K562 (cell line): Measurements from ENCODE around the gene WNK2.

ENCODE experiments used
- ETV6 ChIP-seq, 3 experiments: fragments of 150-350 bp in 1 of 3; sonication (generic) in 1 of 3; formaldehyde crosslinking in 1 of 3; IDR thresholded peaks; 2 replicates each; pipeline versions ENCODE4 v1.6.1 to v1.8.0; 2014 to 2022; ENCODE audit warnings: borderline replicate concordance in 2 of 3, low read depth in 2 of 3, antibody characterized with exemption in 1 of 3, low read length in 1 of 3, mild to moderate bottlenecking in 1 of 3, missing genetic modification reagents in 1 of 3
- IRF1 ChIP-seq: sonication (generic); formaldehyde crosslinking; IDR thresholded peaks from 2 replicates; pipeline ENCODE4 v1.8.0; 2022; ENCODE audit warnings: missing genetic modification reagents, mild to moderate bottlenecking, borderline replicate concordance
- KDM1A ChIP-seq, 2 experiments: fragments of 450-650 bp; IDR thresholded peaks; 2 replicates each; pipeline ENCODE4 v1.6.1; 2016; ENCODE audit warnings: mild to moderate bottlenecking in 2 of 2
- MED1 ChIP-seq: sonication (generic); formaldehyde crosslinking; IDR thresholded peaks from 2 replicates; pipeline ENCODE4 v1.8.1; 2023; ENCODE audit warnings: missing genetic modification reagents, borderline replicate concordance
- MYNN ChIP-seq, 2 experiments: sonication (generic); formaldehyde crosslinking in 1 of 2; IDR thresholded peaks; 2 replicates each; pipeline versions ENCODE4 v1.5.0 to v1.6.1; 2016 to 2020; ENCODE audit warnings: antibody characterized with exemption in 1 of 2, missing genetic modification reagents in 1 of 2
- POLR2A ChIP-seq: fragments of 450-650 bp; conservative IDR thresholded peaks from 2 replicates; pipeline ENCODE4 v1.6.1; 2016
- TEAD4 ChIP-seq, 2 experiments: sonication (generic) in 1 of 2; formaldehyde crosslinking in 1 of 2; IDR thresholded peaks; 2 replicates each; pipeline versions ENCODE4 v1.6.1 to v1.8.0; 2012 to 2022; ENCODE audit warnings: borderline replicate concordance in 1 of 2, inconsistent platforms in 1 of 2, low read length in 1 of 2, mild to moderate bottlenecking in 1 of 2, missing genetic modification reagents in 1 of 2
- ZNF146 ChIP-seq: IDR thresholded peaks from one replicate; pipeline ENCODE4 v1.6.1; 2018; ENCODE audit warnings: missing compliant biosample characterization; ENCODE audit not compliant: unreplicated experiment
- ZNF318 ChIP-seq, 2 experiments: fragments of 450-650 bp; IDR thresholded peaks; 2 replicates each; pipeline ENCODE4 v1.6.1; 2016; ENCODE audit warnings: mild to moderate bottlenecking in 2 of 2, borderline replicate concordance in 1 of 2, low read depth in 1 of 2, moderate library complexity in 1 of 2
- ZNF395 ChIP-seq: fragments of 200-800 bp; sonication (Bioruptor generic); IDR thresholded peaks from 2 replicates; pipeline ENCODE4 v1.6.1; 2017; ENCODE audit warnings: missing genetic modification characterization, missing compliant biosample characterization
- ZNF561 ChIP-seq: fragments of 450-650 bp; formaldehyde crosslinking; conservative IDR thresholded peaks from 2 replicates; pipeline ENCODE4 v1.4.0; 2020; ENCODE audit warnings: mild to moderate bottlenecking, moderate library complexity

- TF ChIP-seq MYNN (IDR thresholded peaks at IDR 0.05) (no peak), MYNN (CRISPR knock-in tag; IDR thresholded peaks at IDR 0.05) (no peak), ETV6 (IDR thresholded peaks at IDR 0.05; ENCODE audit: borderline replicate concordance in 1 of 2, low read depth in 2 of 2, low read length in 1 of 2) (no peak), ETV6 (CRISPR knock-in tag; IDR thresholded peaks at IDR 0.05; ENCODE audit: borderline replicate concordance) (no peak), ZNF318 (IDR thresholded peaks at IDR 0.05; ENCODE audit: borderline replicate concordance in 1 of 2, low read depth in 1 of 2) (no peak), POLR2A (no peak), MED1 (no peak), TEAD4 (IDR thresholded peaks at IDR 0.05; ENCODE audit: low read length) (no peak), TEAD4 (CRISPR knock-in tag; IDR thresholded peaks at IDR 0.05; ENCODE audit: borderline replicate concordance) (no peak), ZNF146 (CRISPR knock-in tag) (no peak), KDM1A (IDR thresholded peaks at IDR 0.05) (no peak), ZNF395 (CRISPR knock-in tag) (no peak), ZNF561 (no peak), IRF1 (no peak)
These were observed 161.8 kb downstream of the WNK2 start for GRCh38 chr9:93345643-93346230.
